ENCODE results near the gene SEC14L3. TPM values are rescaled to one million over a fixed set of nuclear protein-coding genes. Genes with fewer than 3 reads are reported as not detected.

Gene SEC14L3
- total and polyA plus RNA-seq, 2 of the 4 experiments (the other 2 are of a cell fraction) = not detected

- WGBS, 2 experiments (ENCODE audit: extremely low coverage in 2 of 2, insufficient read length in 1 of 2) = no CpG with 5 or more reads among the region's 4 CpGs
- CTCF ChIA-PET = interaction anchor here (0.9 kb wide), 1 partner anchor 10 kb away, joined by 3 read pairs; no protein-coding TSS in a partner anchor
These were observed 2.3 kb upstream of the SEC14L3 start for GRCh38 chr22:30474121-30474520.

More at GRCh38 chr22:30474121-30474520, 2.3 kb upstream of the SEC14L3 start:
- ATAC-seq (ENCODE audit: low read depth) = no peak
- in situ Hi-C loops (cut with MboI; ENCODE audit: low sequenced_read_pairs) = no loop called here
- Histone ChIP-seq H3K4ac (ENCODE audit: low read depth, low read length) (no peak overlapping the region), H2AK9ac (replicated peaks; ENCODE audit: low read depth, low read length, poor library complexity) (no peak overlapping the region), H2BK15ac (ENCODE audit: low read depth, low read length) (no peak overlapping the region), H3K4me3 (ENCODE audit: insufficient read depth, low read depth, low read length) (no peak overlapping the region), H2BK120ac (ENCODE audit: low read depth, low read length) (no peak overlapping the region), H3K4me1 (ENCODE audit: control insufficient read depth, insufficient read depth, low read length) (no peaks in the 10 kb centered on the region), H2BK5ac (ENCODE audit: low read depth, low read length, poor library complexity, severe bottlenecking) (no peak overlapping the region), H3K18ac (ENCODE audit: low read depth, low read length) (no peak overlapping the region), H3K56ac (ENCODE audit: extremely low read depth, insufficient read depth, low read length) (no peak overlapping the region), H2AFZ (replicated peaks; ENCODE audit: low read length, poor library complexity) (no peak overlapping the region), H3K79me1 (ENCODE audit: low read depth in 1 of 2, low read length in 2 of 2) (no peaks in the 10 kb centered on the region), H4K91ac (ENCODE audit: insufficient read depth, low read depth, low read length) (no peak overlapping the region), H3K27ac (ENCODE audit: insufficient read depth, low read length) (no peak overlapping the region), H3K9me3 (ENCODE audit: control insufficient read depth, insufficient read depth, low read length) (no peaks in the 10 kb centered on the region), H4K20me1 (ENCODE audit: insufficient read depth, low read length) (no peaks in the 10 kb centered on the region), H4K5ac (ENCODE audit: low read depth, low read length) (no peak overlapping the region), H3K14ac (replicated peaks; ENCODE audit: low read depth, low read length) (no peak overlapping the region), H2AK5ac (ENCODE audit: low read depth, low read length) (no peak overlapping the region), H3K23ac (ENCODE audit: low read depth, low read length) (no peak overlapping the region), H3K36me3 (ENCODE audit: control insufficient read depth, insufficient read depth, low read length) (no peaks in the 10 kb centered on the region), H3K27me3 (ENCODE audit: control insufficient read depth, insufficient read depth, low read length) (peaks cover 69% of the 10 kb centered on the region), H2BK20ac (ENCODE audit: low read depth, low read length) (no peak overlapping the region), H4K8ac (ENCODE audit: low read depth in 2 of 2, low read length in 2 of 2) (no peak overlapping the region), H3K9me1 (ENCODE audit: insufficient read depth, low read length) (no peaks in the 10 kb centered on the region), H3K4me2 (ENCODE audit: low read depth, low read length) (no peak overlapping the region), H3K9ac (ENCODE audit: low read depth, low read length) (no peak overlapping the region)
- DNase-seq = no peak
- dilution Hi-C loops (cut with HindIII; ENCODE audit: low sequenced_read_pairs, unreplicated experiment) = no loop called here
- no TSS peak for BruUV-seq (replicated peaks)
- intact Hi-C loops (cut with micrococcal nuclease) = no loop called here
- POLR2A ChIA-PET (ENCODE audit: unreplicated experiment) = interaction anchor here (0.6 kb wide), 1 partner anchor 50 kb away, joined by 5 read pairs; no protein-coding TSS in a partner anchor
- no peak for TF ChIP-seq FOS (IDR thresholded peaks at IDR 0.05; ENCODE audit: low read depth, low read length)
- no peak for TF ChIP-seq BHLHE40 (IDR thresholded peaks at IDR 0.05; ENCODE audit: low read depth, low read length)
- no peak for TF ChIP-seq CTCF (conservative IDR thresholded peaks at IDR 0.05; ENCODE audit: low read depth, low read length)
- no peak for TF ChIP-seq RCOR1 (IDR thresholded peaks at IDR 0.05; ENCODE audit: insufficient replicate concordance, low read length)
